ENCODE results near the gene NEK10.

Gene NEK10

GRCh38 chr3:27094721-27095120 is 274.5 kb downstream of the NEK10 start:
- DNase-seq: no peak

- no peak for DNase-seq
Measured at GRCh38 chr3:27093771-27094170, 275.4 kb downstream of the NEK10 start.

- DNase-seq: no peak
Measured at GRCh38 chr3:27090275-27091041, 278.7 kb downstream of the NEK10 start.

- DNase-seq: no peak
Measured at GRCh38 chr3:27089645-27090044, 279.5 kb downstream of the NEK10 start.

GRCh38 chr3:27089068-27089467 is 280.1 kb downstream of the NEK10 start:
- no peak for DNase-seq

- DNase-seq: no peak
Measured at GRCh38 chr3:27085829-27086730, 283.1 kb downstream of the NEK10 start.

- no peak for DNase-seq
Measured at GRCh38 chr3:27081992-27082607, 287.1 kb downstream of the NEK10 start.

- no peak for DNase-seq
Measured at GRCh38 chr3:27081566-27081965, 287.6 kb downstream of the NEK10 start.

GRCh38 chr3:27080258-27080525 is 289.0 kb downstream of the NEK10 start:
- no peak for DNase-seq

GRCh38 chr3:27079427-27080257 is 289.5 kb downstream of the NEK10 start:
- no peak for DNase-seq

GRCh38 chr3:27078246-27078913 is 290.8 kb downstream of the NEK10 start:
- DNase-seq: no peak

- no peak for DNase-seq
Measured at GRCh38 chr3:27076815-27077630, 292.2 kb downstream of the NEK10 start.

- DNase-seq: no peak
Measured at GRCh38 chr3:27074914-27075313, 294.3 kb downstream of the NEK10 start.

GRCh38 chr3:27073912-27074311 is 295.3 kb downstream of the NEK10 start:
- no peak for DNase-seq

- DNase-seq: no peak
Measured at GRCh38 chr3:27072810-27073651, 296.2 kb downstream of the NEK10 start.

GRCh38 chr3:27060336-27060735 is 308.8 kb downstream of the NEK10 start:
- DNase-seq: no peak

All from NCI-H1105 treated with DMSO at 0.1 percent for 48 hours (cell line).